Measurements from ENCODE around the gene RBM28. TPM values are rescaled to one million over a fixed set of nuclear protein-coding genes. Genes with fewer than 3 reads are reported as not detected.

The RBM28 gene
- total RNA-seq, 1 donor from 2014 or later: 23.8 TPM

GRCh38 chr7:128358233-128358632 lies 14.5 kb upstream of the RBM28 start:
- H3K27me3 ChIP-seq: no peaks in the 10 kb centered on the region
- H3K36me3 ChIP-seq: no peaks in the 10 kb centered on the region
- no peaks in the 10 kb centered on the region for H3K9me3 ChIP-seq
- no peak overlapping the region for H3K4me3 ChIP-seq
- intact Hi-C loops (cut with DNase I): no loop called here
- H3K4me1 ChIP-seq: peaks cover 0 to 13% of the 10 kb centered on the region in 2 donors
- no peak for TF ChIP-seq CTCF (IDR thresholded peaks at IDR 0.05)
- DNase-seq (ENCODE audit: low spot score in 2 of 2): no peak
- H3K27ac ChIP-seq: no peak overlapping the region

- no peak overlapping the region for H3K27ac ChIP-seq
- peaks cover 2 to 18% of the 10 kb centered on the region in 2 donors for H3K4me1 ChIP-seq
- no peak overlapping the region for H3K4me3 ChIP-seq
- no peak for DNase-seq (ENCODE audit: low spot score in 2 of 2)
- H3K9me3 ChIP-seq: no peaks in the 10 kb centered on the region
- no peaks in the 10 kb centered on the region for H3K27me3 ChIP-seq
- no peaks in the 10 kb centered on the region for H3K36me3 ChIP-seq
- intact Hi-C loops (cut with DNase I): no loop called here
- TF ChIP-seq CTCF (IDR thresholded peaks at IDR 0.05): no peak
Observed at GRCh38 chr7:128357217-128357613, 13.5 kb upstream of the RBM28 start.

GRCh38 chr7:128356546-128357216 lies 13.0 kb upstream of the RBM28 start:
- H3K4me1 ChIP-seq: peaks cover 4 to 14% of the 10 kb centered on the region in 2 donors
- no peaks in the 10 kb centered on the region for H3K9me3 ChIP-seq
- TF ChIP-seq CTCF (IDR thresholded peaks at IDR 0.05): no peak
- intact Hi-C loops (cut with DNase I): no loop called here
- H3K4me3 ChIP-seq: no peak overlapping the region
- no peak for DNase-seq (ENCODE audit: low spot score in 2 of 2)
- H3K36me3 ChIP-seq: no peaks in the 10 kb centered on the region
- H3K27me3 ChIP-seq: no peaks in the 10 kb centered on the region
- no peak overlapping the region for H3K27ac ChIP-seq

DNA sequence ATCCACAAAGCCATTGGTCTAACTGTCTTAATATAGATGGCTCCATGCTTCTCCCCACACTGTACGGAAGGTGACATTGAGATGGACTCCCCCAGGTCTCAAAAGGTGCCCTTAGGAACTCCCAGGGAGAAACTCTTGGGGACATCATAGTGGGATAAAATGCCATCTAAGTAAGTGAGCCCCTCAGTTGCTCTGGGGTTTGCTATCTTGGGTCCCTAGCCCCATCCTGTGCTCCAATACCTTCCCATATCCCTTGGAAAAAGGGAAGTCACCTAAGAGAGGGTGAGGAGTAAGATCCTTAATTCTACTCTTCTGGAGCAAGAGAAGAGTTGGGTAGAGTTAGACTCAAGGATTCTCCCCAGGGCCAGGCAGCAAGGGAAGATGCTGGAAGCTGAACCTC lies 9.9 kb upstream of the RBM28 start:
- no peaks in the 10 kb centered on the region for H3K27me3 ChIP-seq
- no peak for TF ChIP-seq CTCF (IDR thresholded peaks at IDR 0.05)
- H3K9me3 ChIP-seq: no peaks in the 10 kb centered on the region
- no peak overlapping the region for H3K4me3 ChIP-seq
- no peaks in the 10 kb centered on the region for H3K36me3 ChIP-seq
- intact Hi-C loops (cut with DNase I): no loop called here
- DNase-seq (ENCODE audit: low spot score in 2 of 2): no peak
- H3K4me1 ChIP-seq: peaks cover 9 to 10% of the 10 kb centered on the region in 2 donors
- H3K27ac ChIP-seq: no peak overlapping the region

- no peaks in the 10 kb centered on the region for H3K27me3 ChIP-seq
- no peak overlapping the region for H3K27ac ChIP-seq
- DNase-seq (ENCODE audit: low spot score in 2 of 2): no peak
- intact Hi-C loops (cut with DNase I): no loop called here
- H3K9me3 ChIP-seq: no peaks in the 10 kb centered on the region
- H3K4me1 ChIP-seq: peaks cover 9 to 10% of the 10 kb centered on the region in 2 donors
- H3K4me3 ChIP-seq: no peak overlapping the region
- H3K36me3 ChIP-seq: no peaks in the 10 kb centered on the region
- TF ChIP-seq CTCF (IDR thresholded peaks at IDR 0.05): no peak
Observed at GRCh38 chr7:128353189-128353588, 9.5 kb upstream of the RBM28 start.
